ENCODE data around the gene LRP2.

DNA sequence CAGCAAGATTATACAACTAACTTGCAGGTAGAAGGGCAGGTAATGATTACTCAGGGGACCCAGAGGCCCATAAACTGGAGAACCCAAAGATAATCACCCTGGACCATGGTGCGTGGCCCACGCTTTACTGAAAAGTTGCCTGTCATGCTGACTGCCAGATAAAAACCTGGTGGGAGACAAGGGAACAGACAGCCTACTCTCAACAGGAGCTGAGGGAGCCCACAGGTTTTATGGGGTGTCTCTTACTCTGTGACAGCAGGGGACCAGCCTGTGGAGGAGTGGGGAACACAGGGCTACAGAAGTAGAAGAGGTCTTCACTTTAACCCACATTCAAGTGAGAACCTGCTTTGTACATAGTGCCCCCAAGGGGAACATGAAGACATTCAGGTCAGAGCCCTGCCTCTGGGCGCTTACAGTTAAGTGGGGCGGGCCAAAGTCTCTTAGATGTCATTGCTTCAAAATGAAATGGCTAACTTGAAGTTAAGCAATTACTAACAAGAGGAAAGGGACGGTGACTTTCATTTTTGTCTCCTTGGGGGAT, 232.6 kb downstream of the LRP2 start:
- TF ChIP-seq EGR1 (IDR thresholded peaks at IDR 0.05), result no peak
- TF ChIP-seq YY1 (IDR thresholded peaks at IDR 0.05; ENCODE audit: low read depth), result no peak
- TF ChIP-seq, protein P1, sequence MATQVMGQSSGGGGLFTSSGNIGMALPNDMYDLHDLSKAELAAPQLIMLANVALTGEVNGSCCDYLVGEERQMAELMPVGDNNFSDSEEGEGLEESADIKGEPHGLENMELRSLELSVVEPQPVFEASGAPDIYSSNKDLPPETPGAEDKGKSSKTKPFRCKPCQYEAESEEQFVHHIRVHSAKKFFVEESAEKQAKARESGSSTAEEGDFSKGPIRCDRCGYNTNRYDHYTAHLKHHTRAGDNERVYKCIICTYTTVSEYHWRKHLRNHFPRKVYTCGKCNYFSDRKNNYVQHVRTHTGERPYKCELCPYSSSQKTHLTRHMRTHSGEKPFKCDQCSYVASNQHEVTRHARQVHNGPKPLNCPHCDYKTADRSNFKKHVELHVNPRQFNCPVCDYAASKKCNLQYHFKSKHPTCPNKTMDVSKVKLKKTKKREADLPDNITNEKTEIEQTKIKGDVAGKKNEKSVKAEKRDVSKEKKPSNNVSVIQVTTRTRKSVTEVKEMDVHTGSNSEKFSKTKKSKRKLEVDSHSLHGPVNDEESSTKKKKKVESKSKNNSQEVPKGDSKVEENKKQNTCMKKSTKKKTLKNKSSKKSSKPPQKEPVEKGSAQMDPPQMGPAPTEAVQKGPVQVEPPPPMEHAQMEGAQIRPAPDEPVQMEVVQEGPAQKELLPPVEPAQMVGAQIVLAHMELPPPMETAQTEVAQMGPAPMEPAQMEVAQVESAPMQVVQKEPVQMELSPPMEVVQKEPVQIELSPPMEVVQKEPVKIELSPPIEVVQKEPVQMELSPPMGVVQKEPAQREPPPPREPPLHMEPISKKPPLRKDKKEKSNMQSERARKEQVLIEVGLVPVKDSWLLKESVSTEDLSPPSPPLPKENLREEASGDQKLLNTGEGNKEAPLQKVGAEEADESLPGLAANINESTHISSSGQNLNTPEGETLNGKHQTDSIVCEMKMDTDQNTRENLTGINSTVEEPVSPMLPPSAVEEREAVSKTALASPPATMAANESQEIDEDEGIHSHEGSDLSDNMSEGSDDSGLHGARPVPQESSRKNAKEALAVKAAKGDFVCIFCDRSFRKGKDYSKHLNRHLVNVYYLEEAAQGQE (IDR thresholded peaks at IDR 0.05; ENCODE audit: low read depth), result no peak

Data from Ishikawa (cell line).